ENCODE data around the gene CAPN7. TPM values are rescaled to one million over a fixed set of nuclear protein-coding genes. Genes with fewer than 3 reads are reported as not detected.

Gene CAPN7
- total RNA-seq, 1 experiment from 2014 or later = 25.2 TPM

GRCh38 chr3:15263926-15264325 lies 57.9 kb downstream of the CAPN7 start:
- Mint-ChIP-seq H3K4me3 (no peak overlapping the region), H3K27me3 (ENCODE audit: low read depth) (no peaks in the 10 kb centered on the region), H3K9me3 (no peaks in the 10 kb centered on the region; a peak in 1 of 5 replicates), H3K27ac (no peak overlapping the region), H3K4me1 (peaks cover 0 to 3% of the 10 kb centered on the region in 2 experiments; a peak in 1 of 4 replicates), H3K36me3 (ENCODE audit: insufficient read depth in 1 of 3, low read depth in 3 of 3) (peaks cover 3 to 5% (median 3%) of the 10 kb centered on the region in 3 experiments; a peak in 5 of 7 replicates)
- Histone ChIP-seq H3K27me3 (ENCODE audit: insufficient read depth, low read length) (no peaks in the 10 kb centered on the region), H3K18ac (ENCODE audit: insufficient read length, low read depth, low read length) (no peak overlapping the region), H3K56ac (ENCODE audit: insufficient read length, low read depth, low read length) (no peak overlapping the region), H3K9me3 (ENCODE audit: control insufficient read depth, low read depth, low read length) (no peaks in the 10 kb centered on the region), H3K9ac (ENCODE audit: extremely low read depth, insufficient read length, low read length) (no peak overlapping the region), H4K91ac (ENCODE audit: insufficient read length, low read depth, low read length) (no peak overlapping the region), H3K4ac (ENCODE audit: low read depth, low read length) (no peak overlapping the region), H4K5ac (ENCODE audit: insufficient read length, low read depth, low read length) (no peak overlapping the region), H3K23ac (ENCODE audit: insufficient read length, low read depth, low read length) (no peak overlapping the region), H3T11ph (ENCODE audit: low read length) (no peak overlapping the region), H3K79me2 (ENCODE audit: insufficient read depth, low read length) (no peaks in the 10 kb centered on the region), H3K79me1 (ENCODE audit: insufficient read depth, low read depth, low read length, poor library complexity, severe bottlenecking) (no peaks in the 10 kb centered on the region), H3K23me2 (ENCODE audit: insufficient read length, low read depth, low read length, poor library complexity, severe bottlenecking) (no peaks in the 10 kb centered on the region), H3K14ac (ENCODE audit: insufficient read depth, low read length) (no peak overlapping the region), H3K4me1 (ENCODE audit: insufficient read depth, low read length) (no peaks in the 10 kb centered on the region), H4K8ac (replicated peaks; ENCODE audit: insufficient read length, low read depth, low read length) (no peak overlapping the region), H4K20me1 (ENCODE audit: control insufficient read depth, insufficient read depth, insufficient read length) (no peaks in the 10 kb centered on the region), H2BK12ac (ENCODE audit: insufficient read length, low read depth, low read length) (no peak overlapping the region), H2BK120ac (ENCODE audit: low read depth, low read length, poor library complexity, severe bottlenecking) (no peak overlapping the region), H2BK20ac (ENCODE audit: low read depth, low read length, poor library complexity, severe bottlenecking) (no peak overlapping the region), H2BK5ac (ENCODE audit: insufficient read length, low read length) (no peak overlapping the region), H3K4me2 (ENCODE audit: insufficient read depth, insufficient read length, low read length) (no peak overlapping the region), H3K27ac (ENCODE audit: insufficient read length, low read depth, low read length) (no peak overlapping the region), H2AFZ (ENCODE audit: low read length) (no peak overlapping the region), H2AK5ac (ENCODE audit: insufficient read length, low read length) (no peak overlapping the region), H2BK15ac (ENCODE audit: low read depth, low read length) (no peak overlapping the region)
- no CpG with 5 or more reads among the region's 2 CpGs for WGBS (ENCODE audit: extremely low coverage, insufficient read length, low lambda C conversion rate)
- TF ChIP-seq CTCF (conservative IDR thresholded peaks at IDR 0.05) = no peak
- no peak for DNase-seq
